ENCODE results near the gene FGF18.
A peak's percentile ranks its signal among the peaks of the same experiment; 100 is the strongest.
"Not testable (repeated sequence)": the region's sequence is repeated elsewhere in the genome, so short reads cannot be mapped to it uniquely, and the experiment has no call there.

The FGF18 gene

GRCh38 chr5:171418982-171419687, at the start of gene FGF18:
Gene FGF18, plus strand, starts transcription at chr5:171419647. Its CDS starts 553 bp downstream, at chr5:171420200.
- no peak for FAIRE-seq
- no peak for DNase-seq (ENCODE audit: low spot score)

DNA sequence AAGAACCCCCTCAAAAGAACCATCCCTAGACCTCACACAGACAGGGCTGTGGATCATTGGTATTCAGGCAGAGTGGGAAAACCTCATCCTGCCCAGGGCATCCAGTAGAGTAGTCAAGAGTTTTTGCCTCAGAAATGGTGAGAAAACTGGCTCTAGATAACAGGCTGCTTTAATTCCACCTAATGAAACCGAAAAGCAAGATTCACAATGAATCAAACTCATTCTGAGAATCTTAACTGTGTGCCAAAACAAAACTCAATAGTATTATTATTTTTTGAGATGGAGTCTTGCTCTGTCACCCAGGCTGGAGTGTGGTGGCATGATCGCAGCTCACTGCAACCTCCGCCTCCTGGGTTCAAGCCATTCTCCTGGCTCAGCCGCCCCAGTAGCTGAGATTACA, 49.5 kb upstream of the FGF18 start:
- DNase-seq (ENCODE audit: low spot score) (no peak), FAIRE-seq (no peak)

DNA sequence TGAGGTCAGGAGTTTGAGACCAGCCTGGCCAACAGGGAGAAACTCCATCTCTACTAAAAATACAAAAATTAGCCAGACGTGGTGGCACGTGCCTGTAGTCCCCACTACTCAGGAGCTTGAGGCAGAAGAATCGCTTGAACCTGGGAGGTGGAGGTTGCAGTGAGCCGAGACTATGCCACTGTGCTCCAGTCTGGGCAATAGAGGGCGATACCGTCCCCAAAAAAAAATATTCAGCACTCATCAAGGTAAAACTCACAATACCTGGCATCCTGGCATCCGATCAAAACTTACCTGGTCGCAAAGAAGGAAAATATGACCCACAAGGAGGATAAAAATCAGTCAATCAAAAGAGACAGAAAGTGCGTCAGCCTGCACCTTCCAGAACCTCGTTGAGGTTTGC, 48.6 kb upstream of the FGF18 start:
- not testable (repeated sequence) for FAIRE-seq; DNase-seq (ENCODE audit: low spot score)

- FAIRE-seq (no peak), DNase-seq (ENCODE audit: low spot score) (no peak)
Measured at GRCh38 chr5:171371326-171371725, 48.1 kb upstream of the FGF18 start.

DNA sequence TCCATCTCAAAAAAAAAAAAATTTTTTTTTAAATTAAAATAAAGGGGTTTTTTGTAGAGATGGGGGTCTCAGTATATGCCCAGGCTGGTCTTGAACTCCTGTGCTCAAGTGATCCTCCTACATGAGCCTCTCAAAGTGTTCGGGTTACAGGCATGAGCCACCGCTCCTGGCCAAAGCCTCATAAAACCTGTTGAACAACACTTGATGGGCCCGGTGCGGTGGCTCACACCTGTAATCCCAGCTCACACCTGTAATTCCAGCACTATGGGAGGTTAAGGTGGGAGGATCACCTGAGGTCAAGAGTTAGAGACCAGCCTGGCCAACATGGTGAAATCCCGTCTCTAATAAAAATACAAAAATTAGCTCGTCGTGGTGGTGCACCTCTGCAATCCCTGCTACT, 39.5 kb upstream of the FGF18 start:
- DNase-seq (ENCODE audit: low spot score) (no peak), FAIRE-seq (no peak)

DNA sequence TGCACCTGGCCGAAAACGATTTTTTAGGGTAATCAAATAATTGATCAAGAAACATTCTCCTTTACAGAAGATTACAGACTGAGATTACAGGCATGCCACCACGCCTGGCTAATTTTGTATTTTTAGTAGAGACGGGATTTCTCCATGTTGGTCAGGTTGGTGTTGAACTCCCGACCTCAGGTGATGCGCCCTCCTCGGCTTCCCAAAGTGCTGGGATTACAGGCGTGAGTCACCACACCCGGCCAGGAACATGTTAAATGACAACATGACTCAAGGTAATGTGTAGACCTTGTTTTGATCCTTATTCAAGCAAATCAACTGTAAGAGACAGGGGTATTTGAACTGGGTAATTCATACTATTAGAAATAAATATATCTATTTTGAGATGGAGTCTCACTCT, 35.0 kb upstream of the FGF18 start:
- DNase-seq (ENCODE audit: low spot score); FAIRE-seq: not testable (repeated sequence)

GRCh38 chr5:171384999-171385398, 34.4 kb upstream of the FGF18 start:
- FAIRE-seq (peak; percentile 50), DNase-seq (ENCODE audit: low spot score) (peak; percentile 51)

DNA sequence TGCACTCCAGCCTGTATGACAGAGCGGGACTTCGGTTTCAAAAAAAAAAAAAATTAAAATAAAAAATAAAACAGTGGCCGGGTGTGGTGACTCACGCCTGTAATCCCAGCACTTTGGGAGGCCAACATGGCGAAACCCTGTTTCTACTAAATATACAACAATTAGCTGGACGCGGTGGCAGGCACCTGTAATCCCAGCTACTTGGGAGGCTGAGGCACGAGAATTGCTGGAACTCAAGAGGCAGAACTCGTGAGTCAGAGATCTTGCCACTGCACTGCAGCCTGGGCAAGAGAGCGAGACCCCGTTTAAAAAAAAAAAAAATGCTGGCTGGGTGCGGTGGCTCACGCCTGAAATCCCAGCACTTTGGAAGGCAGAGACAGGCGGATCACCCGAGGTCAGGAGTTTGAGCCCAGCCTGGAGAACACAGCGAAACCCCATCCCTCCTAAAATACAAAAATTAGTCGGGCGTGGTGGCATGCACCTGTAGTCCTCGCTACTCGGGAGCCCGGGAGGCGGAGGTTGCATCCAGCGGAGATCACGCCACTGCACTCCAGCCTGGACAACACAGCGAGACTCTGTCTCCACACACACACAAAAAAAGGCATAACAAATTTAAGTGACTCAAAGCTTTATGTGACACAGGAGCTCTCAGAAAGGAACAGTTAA, 33.3 kb upstream of the FGF18 start:
- DNase-seq (ENCODE audit: low spot score) = no peak
- FAIRE-seq = no peak

DNA sequence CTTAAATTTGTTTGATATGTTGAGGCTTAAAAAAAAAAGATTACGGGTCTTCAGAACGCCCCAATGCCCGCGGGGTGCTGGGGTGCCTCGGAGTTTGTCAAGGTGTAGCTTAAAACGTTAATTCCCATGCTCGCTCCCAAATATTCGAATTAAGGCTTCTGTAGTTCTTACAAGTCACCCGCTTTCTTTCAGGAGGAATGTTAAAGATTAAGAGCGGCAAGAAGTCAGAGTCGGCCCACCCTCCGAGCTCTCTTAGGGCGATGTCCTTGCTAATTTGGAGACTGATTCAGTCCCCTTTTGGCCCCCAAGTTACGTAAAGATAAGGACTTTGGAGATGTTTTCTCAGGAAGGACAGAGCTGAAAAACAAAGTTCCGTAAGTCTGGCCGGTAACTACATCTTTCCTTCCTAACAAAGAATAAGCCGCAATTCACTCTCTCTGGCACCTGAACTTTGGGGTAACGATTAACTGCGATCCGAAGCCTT, 32.5 kb upstream of the FGF18 start:
- DNase-seq (ENCODE audit: low spot score) = no peak
- FAIRE-seq = no peak

DNA sequence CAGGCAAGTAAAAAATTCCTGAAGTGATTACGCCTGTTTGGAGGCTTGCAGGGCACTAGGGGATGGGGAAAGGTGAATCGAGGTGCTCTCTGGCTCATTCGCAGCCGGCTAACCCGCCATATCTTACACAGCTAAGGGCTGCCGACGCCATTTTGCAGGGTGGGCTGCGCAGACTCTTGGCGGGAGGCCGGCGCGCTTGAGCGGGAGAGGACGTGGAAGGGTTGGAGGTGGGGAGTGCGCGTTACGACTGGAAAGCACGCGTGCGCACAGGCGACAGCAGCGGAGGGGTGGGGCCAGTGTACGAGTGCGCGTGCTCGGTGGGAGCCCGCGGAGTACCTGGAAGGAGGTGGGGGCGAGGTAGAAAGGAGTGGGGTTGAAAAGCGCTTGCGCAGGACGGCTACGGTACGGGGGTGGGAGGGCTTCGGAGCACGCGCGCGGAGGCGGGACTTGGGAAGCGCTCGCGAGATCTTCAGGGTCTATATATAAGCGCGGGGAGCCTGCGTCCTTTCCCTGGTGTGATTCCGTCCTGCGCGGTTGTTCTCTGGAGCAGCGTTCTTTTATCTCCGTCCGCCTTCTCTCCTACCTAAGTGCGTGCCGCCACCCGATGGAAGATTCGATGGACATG, 32.0 kb upstream of the FGF18 start, which contains the start of gene NPM1:
Gene NPM1 (plus strand): TSS at position 505 of the 625 bp plus-strand sequence. CDS start 100 bp downstream, at position 605.
- peak; percentile 82 for FAIRE-seq
- DNase-seq (ENCODE audit: low spot score) = peak; percentile 98

DNA sequence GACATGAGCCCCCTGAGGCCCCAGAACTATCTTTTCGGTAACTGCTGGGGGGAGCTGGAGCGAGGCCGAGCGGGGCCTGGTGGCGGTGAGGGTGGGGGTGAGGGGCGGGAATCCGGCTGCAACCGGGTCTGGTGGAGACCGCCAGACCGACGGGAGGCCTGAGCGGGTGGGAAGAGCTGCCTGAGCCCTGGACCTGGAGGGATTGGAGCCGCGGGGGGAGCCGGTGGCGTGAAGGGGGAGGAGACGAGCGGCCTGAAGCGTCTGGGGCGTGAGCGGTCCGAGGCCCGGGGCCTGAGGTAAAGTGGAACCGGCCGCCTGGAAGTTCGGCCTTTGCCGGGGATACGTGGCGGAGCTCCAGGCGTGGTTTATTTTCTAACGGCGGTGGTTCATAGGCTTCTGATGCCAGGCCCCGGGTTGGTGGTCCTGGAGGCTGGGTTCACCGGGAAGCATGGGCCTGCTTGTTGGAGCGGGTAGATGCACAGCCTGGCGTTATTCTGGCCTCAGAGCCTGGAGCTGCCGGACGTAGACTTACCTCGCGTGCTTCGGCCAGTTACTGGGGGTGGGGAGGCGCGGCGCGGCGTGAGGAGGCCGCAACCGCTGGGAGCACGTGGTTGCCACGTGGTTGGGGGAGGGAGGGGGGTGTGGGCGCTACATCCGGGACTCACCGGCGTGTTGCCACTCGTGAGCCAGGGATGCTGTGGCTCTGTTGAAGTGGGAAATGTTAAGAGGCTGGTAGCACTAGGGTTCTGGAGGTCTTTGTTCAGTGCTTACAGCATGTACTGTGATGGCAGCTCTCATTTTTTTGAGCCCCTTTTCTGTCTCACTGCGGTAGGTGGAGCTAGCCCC, 31.3 kb upstream of the FGF18 start:
- FAIRE-seq (no peak), DNase-seq (ENCODE audit: low spot score) (peak; percentile 63)

- no peak for DNase-seq (ENCODE audit: low spot score)
- no peak for FAIRE-seq
Measured at GRCh38 chr5:171388816-171389168, 30.7 kb upstream of the FGF18 start.

DNA sequence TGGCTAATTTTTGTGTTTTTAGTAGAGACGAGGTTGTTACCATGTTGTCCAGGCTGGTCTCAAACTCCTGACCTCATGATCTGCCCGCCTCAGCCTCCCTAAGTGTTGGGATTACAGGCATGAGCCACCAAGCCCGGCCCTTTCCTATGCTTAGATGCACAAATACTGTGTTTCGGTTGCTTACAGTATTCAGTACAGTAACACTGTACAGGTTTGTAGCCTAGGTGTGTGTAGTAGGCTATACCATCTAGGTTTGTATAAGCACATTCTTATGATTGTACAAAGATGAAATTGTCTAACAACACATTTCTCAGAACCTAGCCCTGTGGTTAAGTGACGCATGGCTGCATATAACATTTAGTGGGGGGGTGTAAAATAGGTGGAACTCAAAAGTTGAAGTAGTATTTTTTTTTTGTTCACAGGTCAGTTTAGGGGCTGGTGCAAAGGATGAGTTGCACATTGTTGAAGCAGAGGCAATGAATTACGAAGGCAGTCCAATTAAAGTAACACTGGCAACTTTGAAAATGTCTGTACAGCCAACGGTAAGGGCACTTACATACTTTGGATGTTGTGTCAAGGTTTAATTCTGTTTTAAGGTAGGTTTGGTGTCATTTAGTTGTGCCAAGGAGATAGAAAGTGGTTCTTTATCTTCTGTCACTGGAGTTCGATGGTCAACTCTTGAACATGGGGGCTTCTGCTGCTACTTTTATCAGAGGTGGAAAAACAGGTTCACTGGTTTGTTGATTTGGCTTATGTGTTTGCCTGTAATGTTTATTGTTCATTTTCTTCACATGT, 28.4 kb upstream of the FGF18 start:
- FAIRE-seq (no peak), DNase-seq (ENCODE audit: low spot score) (no peak)

- FAIRE-seq (no peak), DNase-seq (ENCODE audit: low spot score) (no peak)
Measured at GRCh38 chr5:171391996-171392577, 27.4 kb upstream of the FGF18 start.

GRCh38 chr5:171392585-171393159, 26.8 kb upstream of the FGF18 start:
- DNase-seq (ENCODE audit: low spot score) = no peak
- FAIRE-seq = no peak

- FAIRE-seq (no peak), DNase-seq (ENCODE audit: low spot score) (no peak)
Measured at GRCh38 chr5:171395042-171395441, 24.4 kb upstream of the FGF18 start.

DNA sequence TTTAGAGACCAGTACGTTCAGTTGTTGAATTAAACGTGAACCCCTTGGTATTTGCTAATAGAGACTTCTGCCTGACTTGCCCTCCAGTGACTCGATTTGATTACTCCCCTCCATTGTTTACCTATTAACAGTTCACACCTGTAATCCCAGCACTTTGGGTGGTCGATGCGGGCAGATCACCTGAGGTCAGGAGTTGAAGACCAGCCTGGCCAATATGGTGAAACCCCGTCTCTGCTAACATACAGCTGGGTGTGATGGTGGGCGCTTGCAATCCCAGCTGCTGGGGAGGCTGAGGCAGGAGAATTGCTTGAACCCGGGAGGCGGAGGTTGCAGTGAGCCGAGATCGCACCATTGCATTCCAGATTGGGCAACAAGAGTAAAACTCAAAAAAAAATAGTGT, 22.9 kb upstream of the FGF18 start:
- DNase-seq (ENCODE audit: low spot score); FAIRE-seq: not testable (repeated sequence)

GRCh38 chr5:171397190-171397589, 22.3 kb upstream of the FGF18 start:
- no peak for DNase-seq (ENCODE audit: low spot score)
- FAIRE-seq = no peak

DNA sequence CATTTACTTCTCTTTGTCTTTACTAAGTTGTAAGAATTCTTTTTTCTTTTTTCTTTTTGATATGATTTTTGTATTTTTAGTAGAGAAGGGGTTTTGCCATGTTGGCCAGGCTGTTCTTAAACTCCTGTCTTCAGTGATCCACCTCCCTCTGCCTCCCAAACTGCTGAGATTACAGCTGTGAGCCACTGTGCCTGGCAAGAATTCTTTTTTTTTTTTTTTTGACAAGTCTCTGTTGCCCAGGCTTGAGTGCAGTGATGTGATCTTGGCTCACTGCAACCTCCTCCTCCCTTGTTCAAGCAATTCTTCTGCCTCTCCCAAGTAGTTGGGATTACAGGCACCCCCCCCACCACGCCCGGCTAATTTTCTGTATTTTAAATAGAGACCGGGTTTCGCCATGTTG, 21.8 kb upstream of the FGF18 start:
- DNase-seq (ENCODE audit: low spot score) (no peak), FAIRE-seq (no peak)

- FAIRE-seq; DNase-seq (ENCODE audit: low spot score): not testable (repeated sequence)
Measured at GRCh38 chr5:171398660-171399059, 20.8 kb upstream of the FGF18 start.

All from RCC 7860 (cell line).